DMS53 (cell line): ENCODE measurements around the gene TRA2B.

Experiments used
- DNase-seq: peaks from one replicate; lab custom pipeline; 2025; lab: John Stamatoyannopoulos, UW

TRA2B gene

DNA sequence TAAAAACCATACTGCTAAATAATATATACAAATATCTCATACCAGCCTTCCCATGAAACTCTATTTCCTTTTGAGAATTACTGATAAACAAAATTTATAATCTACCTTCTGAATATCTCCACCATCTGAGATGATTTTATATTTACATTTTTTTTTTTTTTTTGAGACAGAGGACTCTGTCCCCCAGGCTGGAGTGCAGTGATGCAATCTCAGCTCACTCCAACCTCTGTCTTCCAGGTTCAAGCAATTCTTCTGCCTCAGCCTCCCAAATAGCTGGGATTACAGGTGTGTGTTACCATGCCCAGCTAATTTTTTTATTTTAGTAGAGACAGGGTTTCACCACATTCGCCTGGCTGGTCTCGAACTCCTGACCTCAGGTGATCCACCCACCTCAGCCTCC, 70.2 kb downstream of the TRA2B start:
- DNase-seq = no peak

DNA sequence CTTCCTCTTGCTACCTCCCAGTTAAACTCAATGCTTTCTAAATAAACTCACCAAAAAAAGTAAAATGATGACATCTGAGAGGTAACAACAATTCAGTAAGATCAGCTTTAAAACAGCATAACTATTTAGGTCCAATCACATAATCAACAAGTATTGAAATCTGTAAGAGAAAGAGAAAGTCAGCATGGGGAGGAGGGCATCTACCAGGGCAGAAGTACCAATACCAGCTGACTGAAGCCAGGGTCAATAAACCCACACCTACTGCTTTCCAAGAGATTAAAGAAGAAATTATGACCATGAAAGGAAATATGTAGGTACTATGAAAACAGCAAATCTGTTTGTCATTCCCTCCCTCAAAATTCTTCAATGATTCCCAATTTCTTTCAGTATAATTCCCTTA, 70.8 kb downstream of the TRA2B start:
- DNase-seq = no peak

DNA sequence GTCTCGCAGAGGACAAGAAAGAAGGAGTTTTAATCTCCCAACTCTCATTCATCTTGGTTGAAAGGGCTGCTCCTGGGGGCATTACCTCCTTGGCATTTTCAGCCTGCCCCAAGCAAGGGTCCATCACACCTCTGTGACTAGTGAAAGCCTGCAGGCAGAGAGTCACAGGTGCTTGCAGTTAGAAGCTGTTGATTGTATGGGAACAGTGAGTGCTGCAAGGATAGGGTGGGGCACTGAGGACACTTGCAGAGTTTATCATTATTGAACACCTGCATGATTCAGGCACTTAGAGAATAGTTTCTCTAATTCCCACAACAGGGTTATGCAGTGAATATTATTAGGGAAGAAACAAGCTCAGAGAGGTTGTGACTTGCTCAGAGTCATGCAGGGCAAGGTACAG, 71.3 kb downstream of the TRA2B start:
- DNase-seq = no peak
